ENCODE measurements around the gene NT5DC4. TPM values are rescaled to one million over a fixed set of nuclear protein-coding genes. Genes with fewer than 3 reads are reported as not detected.

Gene NT5DC4
- total and polyA plus RNA-seq, 2 of the 8 experiments (the other 6 are each of a cell fraction or from before 2014, with no cell fraction given), result not detected

- H2BK5ac ChIP-seq (ENCODE audit: low read depth, low read length), result no peak overlapping the region
- H2BK12ac ChIP-seq (ENCODE audit: low read depth, low read length), result no peak overlapping the region
- no peak overlapping the region for H3K23ac ChIP-seq (ENCODE audit: insufficient read length)
- TF ChIP-seq SIRT6 (IDR thresholded peaks at IDR 0.05; ENCODE audit: low read length) (no peak), NANOG (IDR thresholded peaks at IDR 0.05; ENCODE audit: insufficient read depth, low read depth, low read length, poor library complexity, severe bottlenecking) (no peak), JUN (IDR thresholded peaks at IDR 0.05; ENCODE audit: low read depth, low read length) (no peak), BCL11A (IDR thresholded peaks at IDR 0.05; ENCODE audit: low read depth in 2 of 2, low read length in 2 of 2) (no peak), NRF1 (IDR thresholded peaks at IDR 0.05; ENCODE audit: low read depth, low read length) (no peak), CEBPB (IDR thresholded peaks at IDR 0.05; ENCODE audit: low read depth, low read length) (no peak), TBP (IDR thresholded peaks at IDR 0.05; ENCODE audit: low read depth, low read length) (no peak), CBX5 (IDR thresholded peaks at IDR 0.05; ENCODE audit: low read depth, low read length) (no peak), ATF3 (IDR thresholded peaks at IDR 0.05; ENCODE audit: insufficient read depth, low read depth, low read length) (no peak), RXRA (IDR thresholded peaks at IDR 0.05; ENCODE audit: insufficient read depth, low read depth, low read length) (no peak)
- no peak overlapping the region for H2BK20ac ChIP-seq (ENCODE audit: low read length)
- no peak overlapping the region for H2BK15ac ChIP-seq (ENCODE audit: low read length)
- no peaks in the 10 kb centered on the region for H3K79me1 ChIP-seq (ENCODE audit: low read depth, low read length)
- H3K9ac ChIP-seq (replicated peaks in 1 of 4; ENCODE audit: extremely low read depth in 1 of 4, low read depth in 3 of 4, low read length in 3 of 4), result no peak overlapping the region
- ChIA-PET POLR2A (ENCODE audit: partially characterized antibody) (no interaction called here), CTCF (ENCODE audit: partially characterized antibody) (interaction anchor here (0.6 to 4.6 kb wide), 9 partner anchors 9 to 218 kb away, joined by 3 to 40 read pairs (median 4); no protein-coding TSS in a partner anchor)
- no peaks in the 10 kb centered on the region for H4K20me1 ChIP-seq (replicated peaks in 1 of 2; ENCODE audit: control insufficient read depth in 1 of 2, insufficient read depth in 2 of 2, low read length in 2 of 2)
- DNase-seq (ENCODE audit: low read depth in 1 of 2, low spot score in 2 of 2), result no peak
- H3K18ac ChIP-seq (ENCODE audit: extremely low read depth, low read length), result no peak overlapping the region
- no peak overlapping the region for H3K4me3 ChIP-seq (ENCODE audit: extremely low read depth in 1 of 4, insufficient read depth in 2 of 4, low read depth in 3 of 4, low read length in 4 of 4)
- 84% methylated on average over 7 of the region's 7 CpGs; no CpG with 5 or more reads in 1 of the 2 experiments for WGBS, 2 experiments (ENCODE audit: extremely low coverage in 1 of 2, insufficient coverage in 1 of 2, insufficient read length in 1 of 2, insufficient replicate concordance in 2 of 2, low coverage in 1 of 2, low lambda C conversion rate in 2 of 2, missing lambda C conversion rate in 1 of 2)
- H3K4ac ChIP-seq (replicated peaks; ENCODE audit: insufficient read length, low read depth, low read length), result no peak overlapping the region
- no peak overlapping the region for H4K91ac ChIP-seq (replicated peaks; ENCODE audit: insufficient read length, low read length)
- no peaks in the 10 kb centered on the region for H3K27me3 ChIP-seq (replicated peaks in 1 of 4; ENCODE audit: control insufficient read depth in 3 of 4, extremely low read depth in 1 of 4, insufficient read depth in 3 of 4, low read length in 3 of 4)
- H4K8ac ChIP-seq (ENCODE audit: extremely low read depth, insufficient read depth, low read length), result no peak overlapping the region
- no peaks in the 10 kb centered on the region for H3K79me2 ChIP-seq (ENCODE audit: control insufficient read depth in 1 of 2, insufficient read depth in 2 of 2, low read length in 2 of 2)
- no peak overlapping the region for H2AK5ac ChIP-seq (ENCODE audit: low read depth, low read length)
- H3K9me3 ChIP-seq (ENCODE audit: insufficient read depth in 2 of 2, low read depth in 1 of 2, low read length in 1 of 2), result no peaks in the 10 kb centered on the region
- H2BK120ac ChIP-seq (replicated peaks; ENCODE audit: low read depth, low read length), result no peak overlapping the region
- no peak overlapping the region for H2AFZ ChIP-seq (ENCODE audit: low read length)
- no peaks in the 10 kb centered on the region for H3K4me1 ChIP-seq (replicated peaks in 1 of 4; ENCODE audit: control insufficient read depth in 3 of 4, insufficient read depth in 4 of 4, low read length in 3 of 4)
- H3K56ac ChIP-seq (replicated peaks; ENCODE audit: insufficient read length, low read depth, low read length), result no peak overlapping the region
- no peak overlapping the region for H4K5ac ChIP-seq (ENCODE audit: insufficient read length, low read depth, low read length)
- no peak overlapping the region for H3K4me2 ChIP-seq (ENCODE audit: insufficient read depth in 1 of 2, low read depth in 2 of 2, low read length in 2 of 2)
- H3K27ac ChIP-seq (ENCODE audit: low read depth, low read length), result no peak overlapping the region
- no peaks in the 10 kb centered on the region for H3K23me2 ChIP-seq (ENCODE audit: low read depth, low read length)
- no peak for FAIRE-seq
- peaks cover 2 to 36% (median 25%) of the 10 kb centered on the region in 4 experiments; a peak in 7 of 8 replicates for H3K36me3 ChIP-seq (ENCODE audit: control insufficient read depth in 2 of 4, insufficient read depth in 4 of 4, low read length in 3 of 4)
- H3K14ac ChIP-seq (ENCODE audit: insufficient read length), result no peak overlapping the region
Observed at GRCh38 chr2:112740527-112740926, 19.7 kb downstream of the NT5DC4 start.

Measured in H1 (cell line).